ENCODE measurements around the gene DYNC2H1.
A peak's percentile ranks its signal among the peaks of the same experiment; 100 is the strongest.

Gene DYNC2H1

GRCh38 chr11:103257360-103257759 is 148.1 kb downstream of the DYNC2H1 start:
- DNase-seq (ENCODE audit: low read depth) = peak; percentile 34
- TF ChIP-seq CTCF (conservative IDR thresholded peaks at IDR 0.05; ENCODE audit: control insufficient read depth, insufficient read depth, low read depth, low read length) = peak; percentile 26
- no peak overlapping the region for H3K4me3 ChIP-seq (ENCODE audit: control insufficient read depth, low read depth, low read length)

GRCh38 chr11:103266167-103266831 is 157.1 kb downstream of the DYNC2H1 start:
- TF ChIP-seq CTCF (conservative IDR thresholded peaks at IDR 0.05; ENCODE audit: control insufficient read depth, insufficient read depth, low read depth, low read length) = no peak
- no peak overlapping the region for H3K4me3 ChIP-seq (ENCODE audit: control insufficient read depth, low read depth, low read length)
- no peak for DNase-seq (ENCODE audit: low read depth)

GRCh38 chr11:103272876-103273275 is 163.7 kb downstream of the DYNC2H1 start:
- no peak overlapping the region for H3K4me3 ChIP-seq (ENCODE audit: control insufficient read depth, low read depth, low read length)
- no peak for DNase-seq (ENCODE audit: low read depth)
- TF ChIP-seq CTCF (conservative IDR thresholded peaks at IDR 0.05; ENCODE audit: control insufficient read depth, insufficient read depth, low read depth, low read length) = no peak

GRCh38 chr11:103274025-103274424 is 164.8 kb downstream of the DYNC2H1 start:
- no peak overlapping the region for H3K4me3 ChIP-seq (ENCODE audit: control insufficient read depth, low read depth, low read length)
- no peak for TF ChIP-seq CTCF (conservative IDR thresholded peaks at IDR 0.05; ENCODE audit: control insufficient read depth, insufficient read depth, low read depth, low read length)
- no peak for DNase-seq (ENCODE audit: low read depth)

GRCh38 chr11:103279821-103280220 is 170.6 kb downstream of the DYNC2H1 start:
- TF ChIP-seq CTCF (conservative IDR thresholded peaks at IDR 0.05; ENCODE audit: control insufficient read depth, insufficient read depth, low read depth, low read length) = no peak
- DNase-seq (ENCODE audit: low read depth) = peak; percentile 45
- no peak overlapping the region for H3K4me3 ChIP-seq (ENCODE audit: control insufficient read depth, low read depth, low read length)

GRCh38 chr11:103281301-103281700 is 172.1 kb downstream of the DYNC2H1 start:
- no peak overlapping the region for H3K4me3 ChIP-seq (ENCODE audit: control insufficient read depth, low read depth, low read length)
- DNase-seq (ENCODE audit: low read depth) = peak; percentile 23
- TF ChIP-seq CTCF (conservative IDR thresholded peaks at IDR 0.05; ENCODE audit: control insufficient read depth, insufficient read depth, low read depth, low read length) = no peak

GRCh38 chr11:103284260-103284659 is 175.0 kb downstream of the DYNC2H1 start:
- DNase-seq (ENCODE audit: low read depth) = no peak
- TF ChIP-seq CTCF (conservative IDR thresholded peaks at IDR 0.05; ENCODE audit: control insufficient read depth, insufficient read depth, low read depth, low read length) = no peak
- no peak overlapping the region for H3K4me3 ChIP-seq (ENCODE audit: control insufficient read depth, low read depth, low read length)
